Duodenal mucosa (tissue), 2 donors: Measurements from ENCODE around the gene TSPAN31.

Experiments
- H3K27ac ChIP-seq: one replicate; pipeline ENCODE4 v1.7.0; 2013; ENCODE audit warnings: low read depth, low read length
- H3K27me3 ChIP-seq, 2 donors: one replicate each; pipeline ENCODE4 v1.7.0; 2013; ENCODE audit warnings: low read length in 2 of 2, control low read depth in 1 of 2; ENCODE audit not compliant: insufficient read depth in 2 of 2, control insufficient read depth in 1 of 2
- H3K36me3 ChIP-seq, 2 donors: one replicate each; pipeline ENCODE4 v1.7.0; 2013; ENCODE audit warnings: low read length in 2 of 2, control low read depth in 1 of 2; ENCODE audit not compliant: insufficient read depth in 2 of 2, control insufficient read depth in 1 of 2
- H3K4me1 ChIP-seq, 2 donors: one replicate each; pipeline ENCODE4 v1.7.0; 2013; ENCODE audit warnings: low read length in 2 of 2, control low read depth in 1 of 2; ENCODE audit not compliant: insufficient read depth in 2 of 2, control insufficient read depth in 1 of 2
- H3K4me3 ChIP-seq, 2 donors: one replicate each; pipeline ENCODE4 v1.7.0; 2013; ENCODE audit warnings: low read length in 2 of 2, low read depth in 1 of 2
- H3K9ac ChIP-seq, 2 donors: one replicate each; pipeline ENCODE4 v1.7.0; 2013; ENCODE audit warnings: low read length in 2 of 2, low read depth in 1 of 2
- H3K9me3 ChIP-seq, 2 donors: one replicate each; pipeline ENCODE4 v1.7.0; 2013; ENCODE audit warnings: low read length in 2 of 2, control low read depth in 1 of 2; ENCODE audit not compliant: control insufficient read depth in 1 of 2

The TSPAN31 gene

DNA sequence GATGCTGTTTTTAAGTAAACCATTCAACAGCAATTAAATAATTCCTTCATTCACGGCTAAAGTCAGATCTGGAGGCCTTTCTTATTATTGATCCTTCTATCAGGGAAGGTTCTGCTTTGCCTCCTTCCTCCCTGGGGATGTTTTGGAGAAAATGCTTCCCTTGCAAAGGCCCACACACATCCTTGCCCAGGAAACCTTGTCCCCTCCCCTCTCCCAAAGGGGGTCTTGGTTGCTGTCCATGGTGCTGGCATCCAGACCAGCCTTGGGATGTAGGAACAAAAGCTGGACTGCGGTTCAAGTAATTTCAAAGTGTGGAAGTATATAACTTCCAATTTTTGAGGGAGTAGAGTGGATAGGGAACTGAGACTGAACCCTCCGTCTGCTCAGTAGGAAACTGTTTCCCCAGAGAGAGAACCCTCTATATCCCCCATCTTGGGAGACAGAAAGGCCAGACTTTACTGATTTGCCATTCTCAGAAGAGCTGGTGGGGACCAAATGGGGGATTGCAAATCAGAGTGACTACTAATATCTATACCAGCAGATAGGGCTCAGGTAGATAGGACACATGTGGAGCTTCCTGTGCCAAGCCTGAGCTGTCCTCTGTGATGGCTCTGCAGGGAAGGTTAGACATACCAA, 15.6 kb downstream of the TSPAN31 start:
- H3K36me3 ChIP-seq, result peaks cover 0 to 14% of the 10 kb centered on the region in 2 donors
- no peak overlapping the region for H3K4me3 ChIP-seq
- peaks cover 7 to 15% of the 10 kb centered on the region in 2 donors for H3K27me3 ChIP-seq
- peaks cover 8 to 25% of the 10 kb centered on the region in 2 donors for H3K4me1 ChIP-seq
- H3K9ac ChIP-seq, result no peak overlapping the region
- H3K9me3 ChIP-seq, result no peaks in the 10 kb centered on the region
- H3K27ac ChIP-seq, result no peak overlapping the region

DNA sequence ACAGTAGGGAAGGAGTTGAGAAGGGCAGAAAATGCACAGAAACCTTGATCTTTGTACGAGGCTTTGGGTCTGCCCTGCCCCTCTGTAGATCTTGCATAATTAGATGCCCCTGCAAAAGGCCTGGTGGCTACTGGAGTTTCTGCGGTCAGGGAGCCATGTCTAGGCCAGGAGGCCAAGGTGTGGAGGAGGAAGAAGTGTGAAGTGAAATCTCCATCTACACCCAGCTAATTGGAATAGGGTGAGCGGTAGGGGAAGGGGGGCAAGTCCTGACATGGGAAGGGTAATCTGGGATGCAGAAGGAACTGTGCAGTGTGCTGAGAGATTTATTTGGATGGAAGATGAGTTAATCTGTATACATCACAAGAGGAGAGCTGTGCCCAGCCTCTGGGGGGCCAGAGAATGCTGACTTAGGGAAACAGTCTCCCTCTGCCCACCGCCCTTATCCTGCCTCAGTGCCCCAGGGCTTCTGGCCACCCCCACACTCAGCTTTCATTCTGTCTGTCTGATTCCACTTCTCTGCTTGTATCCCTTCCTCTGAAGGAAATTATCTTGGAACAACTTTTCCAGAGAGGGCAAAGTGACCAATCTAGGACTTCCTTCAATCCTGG, 16.7 kb downstream of the TSPAN31 start:
- Histone ChIP-seq H3K36me3 (peaks cover 0 to 14% of the 10 kb centered on the region in 2 donors), H3K4me1 (peaks cover 15 to 28% of the 10 kb centered on the region in 2 donors), H3K4me3 (no peak overlapping the region), H3K27me3 (peaks cover 18 to 25% of the 10 kb centered on the region in 2 donors), H3K9ac (no peak overlapping the region), H3K27ac (no peak overlapping the region), H3K9me3 (no peaks in the 10 kb centered on the region)

DNA sequence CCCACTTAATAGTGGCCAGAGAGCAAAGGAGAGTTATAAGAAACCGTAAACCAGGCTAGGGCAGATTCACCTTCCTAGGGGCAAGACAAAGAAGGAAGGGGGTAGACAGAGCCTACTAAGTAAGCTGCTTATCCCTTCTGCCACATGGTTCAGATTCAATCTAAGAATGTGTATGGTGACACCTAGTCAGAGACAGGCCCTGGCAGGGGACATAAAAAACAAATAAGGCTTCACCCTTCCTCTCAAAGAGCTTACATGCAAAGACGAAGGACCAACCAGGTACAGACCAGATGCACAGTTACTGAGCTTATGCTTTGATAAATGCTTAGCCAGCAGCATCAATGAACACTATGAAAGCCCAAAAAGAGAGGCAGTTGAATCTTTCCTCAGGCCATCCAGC, 17.6 kb downstream of the TSPAN31 start:
- peaks cover 19 to 29% of the 10 kb centered on the region in 2 donors for H3K4me1 ChIP-seq
- H3K27me3 ChIP-seq, result peaks cover 25 to 33% of the 10 kb centered on the region in 2 donors
- H3K9ac ChIP-seq, result no peak overlapping the region
- H3K4me3 ChIP-seq, result no peak overlapping the region
- H3K36me3 ChIP-seq, result peaks cover 0 to 14% of the 10 kb centered on the region in 2 donors
- H3K9me3 ChIP-seq, result no peaks in the 10 kb centered on the region
- no peak overlapping the region for H3K27ac ChIP-seq

DNA sequence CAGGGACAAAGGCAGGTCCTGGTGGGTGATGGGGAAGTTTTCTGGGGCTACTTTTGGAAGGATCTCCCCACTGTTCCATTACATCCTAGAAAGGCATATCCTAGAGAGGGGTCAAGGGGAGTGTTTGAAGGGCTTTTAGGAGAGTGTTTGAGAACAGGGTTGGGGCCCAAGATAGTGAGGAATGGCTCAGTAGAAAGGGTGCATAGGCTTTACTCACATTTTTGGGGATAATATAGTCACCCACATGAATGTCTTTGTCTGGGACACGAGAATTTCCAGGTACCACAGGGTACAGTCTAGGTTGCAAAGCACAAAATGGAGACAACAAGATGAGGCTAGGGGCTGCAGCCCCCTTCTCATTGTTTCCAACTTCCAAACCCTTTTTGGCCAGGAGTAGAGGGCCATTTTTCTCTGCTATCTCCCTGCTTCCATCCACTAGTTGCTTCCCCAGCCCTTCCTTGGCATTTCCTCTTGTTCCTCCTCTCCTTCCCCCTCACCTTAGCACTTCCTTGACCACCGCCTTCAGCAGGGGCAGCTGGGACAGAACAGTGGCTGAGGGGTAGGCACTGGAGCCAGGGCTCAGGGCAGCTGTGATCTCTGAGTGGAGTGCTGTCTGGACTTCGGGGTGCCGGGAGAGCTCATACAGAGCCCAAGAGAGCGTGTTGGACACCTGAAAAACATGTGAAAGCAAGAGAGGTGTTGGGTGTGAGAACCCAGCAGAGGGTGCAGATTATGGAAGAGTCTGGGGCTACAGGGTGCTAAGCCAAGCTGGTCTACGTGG, 19.2 kb downstream of the TSPAN31 start:
- H3K27ac ChIP-seq, result no peak overlapping the region
- peaks cover 19 to 29% of the 10 kb centered on the region in 2 donors for H3K4me1 ChIP-seq
- H3K27me3 ChIP-seq, result peaks cover 25 to 33% of the 10 kb centered on the region in 2 donors
- peak overlapping the region in 1 of 2 donors; percentile 67 for H3K9ac ChIP-seq
- H3K9me3 ChIP-seq, result no peaks in the 10 kb centered on the region
- peaks cover 0 to 11% of the 10 kb centered on the region in 2 donors for H3K36me3 ChIP-seq
- H3K4me3 ChIP-seq, result peak overlapping the region; percentile 77 to 83

DNA sequence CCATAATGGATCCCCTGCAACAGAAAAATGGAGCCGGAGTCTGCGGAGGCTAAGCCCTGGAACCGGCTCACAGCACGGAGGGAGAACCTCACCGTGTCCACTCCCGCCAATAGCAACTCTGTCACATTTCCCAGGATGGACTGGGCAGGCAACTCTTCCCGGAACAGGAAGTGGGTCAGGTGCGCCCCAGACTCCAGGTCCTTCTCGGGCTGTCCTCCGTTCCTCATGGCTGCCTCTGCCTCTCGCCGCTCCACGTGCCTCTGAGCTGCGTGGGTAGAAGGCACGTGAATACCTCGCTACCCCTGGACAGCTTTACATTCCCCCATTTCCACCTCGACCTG, 19.8 kb downstream of the TSPAN31 start:
- Histone ChIP-seq H3K9ac (peak overlapping the region; percentile 53 to 67), H3K27me3 (peaks cover 25 to 33% of the 10 kb centered on the region in 2 donors), H3K4me3 (peak overlapping the region; percentile 77 to 83), H3K36me3 (peaks cover 0 to 15% of the 10 kb centered on the region in 2 donors), H3K27ac (no peak overlapping the region), H3K9me3 (no peaks in the 10 kb centered on the region), H3K4me1 (peaks cover 19 to 29% of the 10 kb centered on the region in 2 donors)

DNA sequence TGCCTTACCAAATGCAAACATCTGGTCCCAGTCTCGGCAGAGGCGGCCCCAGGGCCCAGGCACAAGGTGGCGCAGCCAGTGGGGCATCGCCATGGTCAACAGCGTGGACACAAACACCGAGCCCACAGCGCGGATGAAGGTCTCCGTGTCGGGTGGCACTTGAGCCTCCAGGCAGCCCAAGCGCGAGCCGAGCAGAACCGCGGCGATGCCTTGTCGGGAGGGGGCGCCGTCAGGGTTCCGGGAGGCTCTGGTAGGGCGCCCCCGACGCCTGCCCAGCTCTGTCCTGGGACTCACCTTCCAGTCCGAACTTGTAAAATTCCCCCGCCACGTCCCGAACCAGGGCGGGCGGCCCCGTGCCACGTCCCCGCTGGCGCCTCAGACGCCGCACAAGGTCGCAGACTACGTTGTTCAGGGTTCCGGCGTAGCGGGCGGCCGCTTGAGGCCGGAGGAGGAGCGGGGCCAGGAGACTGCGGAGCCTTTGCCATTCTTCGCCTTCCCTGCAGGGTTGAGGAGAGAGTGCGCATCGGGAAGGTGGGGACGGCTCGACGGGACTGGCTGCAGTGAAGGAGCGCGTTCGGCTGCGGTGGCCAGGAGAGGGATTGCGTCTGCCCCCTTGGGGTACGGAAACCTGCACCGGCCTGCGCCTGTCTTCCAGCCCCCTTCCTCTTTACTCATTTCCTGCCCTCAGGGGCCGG, 20.3 kb downstream of the TSPAN31 start:
- Histone ChIP-seq H3K9ac (peak overlapping the region; percentile 53 to 67), H3K4me3 (peak overlapping the region; percentile 77 to 83), H3K27me3 (peaks cover 25 to 33% of the 10 kb centered on the region in 2 donors), H3K4me1 (peaks cover 19 to 29% of the 10 kb centered on the region in 2 donors), H3K9me3 (no peaks in the 10 kb centered on the region), H3K36me3 (peaks cover 0 to 19% of the 10 kb centered on the region in 2 donors), H3K27ac (no peak overlapping the region)

DNA sequence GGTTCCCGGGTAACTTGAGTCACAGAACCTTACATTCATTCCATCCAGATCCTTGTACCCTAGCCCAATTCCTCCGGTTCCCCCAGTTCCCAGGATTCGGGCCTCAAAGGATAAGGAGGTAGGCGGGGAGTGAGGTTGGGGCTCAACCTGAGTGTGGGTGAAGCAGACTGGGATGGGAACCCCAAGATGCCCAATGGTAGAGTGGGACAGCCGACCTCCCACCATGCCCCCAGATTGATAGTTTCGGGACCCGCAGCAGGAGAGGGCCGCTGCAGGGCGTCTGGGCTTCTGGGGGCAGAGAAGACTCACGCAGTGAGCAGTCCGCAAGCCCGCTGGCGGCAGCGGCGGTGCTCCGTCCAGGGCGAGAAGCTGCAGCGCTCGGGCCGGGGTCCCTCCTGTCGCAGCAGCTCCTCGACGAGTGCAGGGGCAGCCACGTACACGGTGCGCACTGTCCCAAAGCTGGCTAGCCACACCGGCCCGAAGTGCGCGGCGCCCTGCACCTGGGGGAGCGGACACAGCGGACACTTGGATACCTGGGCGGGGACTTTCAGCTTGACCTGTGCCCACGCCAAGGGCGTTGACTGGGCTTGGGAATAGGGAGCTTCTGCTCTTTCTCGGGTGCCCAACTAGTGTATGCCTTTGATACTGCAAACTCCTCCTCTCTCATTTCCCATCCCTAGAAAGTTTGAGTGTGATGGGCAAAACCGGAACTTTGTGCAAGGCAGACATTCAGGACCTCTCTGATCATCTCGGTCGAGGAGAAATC, 21.0 kb downstream of the TSPAN31 start:
- Histone ChIP-seq H3K4me3 (peak overlapping the region; percentile 77 to 83), H3K27me3 (peaks cover 25 to 33% of the 10 kb centered on the region in 2 donors), H3K9ac (peak overlapping the region; percentile 7 to 67)

DNA sequence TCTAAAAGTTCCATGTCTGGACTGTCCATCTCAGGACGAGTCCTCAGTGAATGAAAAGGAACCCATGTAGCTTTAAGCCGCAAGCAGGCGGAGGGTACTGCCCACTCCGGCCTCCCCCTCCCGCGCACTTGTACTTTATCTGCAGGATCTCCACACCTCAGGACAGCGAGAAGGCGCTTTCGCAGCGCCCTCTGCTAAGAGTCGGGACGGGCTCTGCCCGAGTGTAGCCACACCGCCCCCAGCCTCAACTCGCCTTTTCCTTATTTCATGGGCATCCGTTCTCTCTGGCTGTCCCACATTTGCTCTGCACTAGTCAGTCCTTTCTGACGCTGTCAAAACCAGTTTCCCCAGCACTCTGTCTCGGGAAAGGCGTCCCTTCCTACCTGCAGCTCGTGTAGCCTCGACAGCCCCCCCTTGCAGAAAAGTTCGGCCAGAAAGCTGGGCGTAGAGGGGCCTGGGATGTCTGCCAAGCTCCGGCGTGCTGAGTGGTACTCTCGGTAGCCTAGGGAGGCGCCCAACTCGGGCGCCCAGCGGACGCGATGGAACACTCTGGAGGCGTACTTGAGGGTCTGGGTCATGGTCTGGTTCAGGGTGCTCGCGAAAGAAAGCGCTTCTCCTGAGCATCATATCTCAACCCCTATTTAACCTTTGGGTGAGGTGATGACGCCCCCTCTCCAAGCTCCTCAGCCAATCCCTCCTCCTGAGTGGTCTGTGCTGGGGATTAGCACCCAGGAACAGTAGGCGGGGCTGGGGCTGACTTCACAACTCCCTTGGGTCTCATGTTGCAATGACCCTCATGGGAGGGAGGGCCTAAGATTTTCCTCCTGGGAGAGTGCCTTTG, 21.8 kb downstream of the TSPAN31 start, which contains the start of gene CYP27B1:
TSS of gene CYP27B1 (minus strand) at position 615 of the 841 bp plus-strand sequence. CDS start at position 578, 37 bp downstream.
- Histone ChIP-seq H3K36me3 (peaks cover 5 to 19% of the 10 kb centered on the region in 2 donors), H3K27ac (no peak within 1 kb of the TSS), H3K9me3 (no peaks in the 10 kb centered on the region), H3K27me3 (peaks cover 25 to 33% of the 10 kb centered on the region in 2 donors), H3K9ac (peak within 1 kb of the TSS in 1 of 2 donors; percentile 32), H3K4me1 (peaks cover 30 to 40% of the 10 kb centered on the region in 2 donors), H3K4me3 (peak within 1 kb of the TSS; percentile 77 to 83)

More for the DNA sequence above, 21.0 kb downstream of the TSPAN31 start:
- Histone ChIP-seq H3K4me1 (peaks cover 23 to 32% of the 10 kb centered on the region in 2 donors), H3K36me3 (peaks cover 5 to 19% of the 10 kb centered on the region in 2 donors), H3K9me3 (no peaks in the 10 kb centered on the region), H3K27ac (no peak overlapping the region)
